Activated CD8-positive, alpha-beta memory T cell treated with anti-CD3 and anti-CD28 coated beads for 36 hours (primary cell): ENCODE measurements around the gene NOL4L. TPM values are rescaled to one million over a fixed set of nuclear protein-coding genes. Genes with fewer than 3 reads are reported as not detected.

ENCODE experiments used
- CTCF ChIA-PET: fragments of 350-600 bp; sonication (Branson Sonifier 250); formaldehyde crosslinking; loops from one replicate; lab custom pipeline; 2021; ENCODE audit warnings: antibody characterized with exemption; lab: Charles Lee
- POLR2A ChIA-PET: fragments of 350-600 bp; sonication (Branson Sonifier 250); formaldehyde crosslinking; loops from one replicate; lab custom pipeline; 2021; ENCODE audit warnings: antibody characterized with exemption; lab: Charles Lee
- total RNA-seq, 2 experiments: library from RNA; stranded (reverse); gene quantifications; one replicate each; pipeline ENCODE4 v1.2.3, GENCODE V29; 2021

NOL4L gene
- total RNA-seq, 2 experiments from 2014 or later = 9.9 to 10.9 TPM

DNA sequence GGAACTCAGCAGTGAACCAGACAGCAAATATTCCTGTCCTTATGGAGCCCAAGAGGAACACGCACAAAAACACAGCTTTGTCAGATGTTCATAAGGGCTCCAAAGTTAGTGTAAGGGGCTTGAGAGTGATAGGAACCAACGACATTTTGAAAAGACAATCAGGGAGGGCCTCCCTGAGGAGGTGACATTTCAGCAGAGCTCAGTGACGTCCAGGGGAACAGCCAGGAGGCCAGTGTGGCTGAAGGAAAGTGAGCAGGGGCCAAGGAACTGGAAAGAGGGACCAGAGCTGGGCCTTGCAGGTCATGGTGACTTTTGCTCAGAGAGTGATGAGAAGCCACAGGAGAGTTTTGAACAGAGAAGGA lies 16.1 kb downstream of the NOL4L start:
- ChIA-PET CTCF (interaction anchor here (1.0 kb wide), 1 partner anchor 22 kb away, joined by 3 read pairs; no protein-coding TSS in a partner anchor), POLR2A (no interaction called here)

DNA sequence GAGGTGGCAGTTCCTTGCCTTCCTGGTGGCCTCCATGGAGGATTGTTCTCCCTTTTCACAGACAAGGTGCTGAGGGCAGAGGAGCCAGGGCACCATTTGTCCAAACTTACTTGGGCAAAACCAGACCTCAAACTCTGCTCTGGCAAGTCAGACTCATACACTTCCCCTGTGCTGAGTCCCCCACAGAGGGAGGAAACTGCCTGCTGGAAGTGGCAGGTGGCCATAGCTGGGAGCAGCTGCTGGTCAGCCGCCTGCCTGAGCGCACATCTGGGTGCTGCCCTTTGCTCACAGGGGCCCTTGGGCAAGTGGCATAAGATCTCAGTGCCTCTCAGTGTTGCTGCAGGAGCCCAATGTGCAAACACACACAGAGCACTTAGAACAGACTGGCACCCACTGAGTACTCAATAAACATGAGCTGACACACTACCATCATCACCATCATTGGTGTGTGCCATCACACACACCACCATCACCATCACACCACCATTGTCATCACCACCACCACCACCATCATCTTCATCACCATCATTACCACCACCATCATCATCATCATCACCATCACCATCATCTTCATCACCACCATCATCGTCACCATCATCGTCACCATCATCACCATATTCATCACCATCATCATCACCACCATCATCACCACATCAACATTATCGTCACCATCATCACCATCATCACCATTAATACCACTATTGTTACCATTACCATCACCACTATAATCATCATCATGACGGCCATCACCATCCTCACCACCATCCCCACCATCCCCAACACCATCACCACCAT lies 17.6 kb downstream of the NOL4L start:
- CTCF ChIA-PET = no interaction called here

DNA sequence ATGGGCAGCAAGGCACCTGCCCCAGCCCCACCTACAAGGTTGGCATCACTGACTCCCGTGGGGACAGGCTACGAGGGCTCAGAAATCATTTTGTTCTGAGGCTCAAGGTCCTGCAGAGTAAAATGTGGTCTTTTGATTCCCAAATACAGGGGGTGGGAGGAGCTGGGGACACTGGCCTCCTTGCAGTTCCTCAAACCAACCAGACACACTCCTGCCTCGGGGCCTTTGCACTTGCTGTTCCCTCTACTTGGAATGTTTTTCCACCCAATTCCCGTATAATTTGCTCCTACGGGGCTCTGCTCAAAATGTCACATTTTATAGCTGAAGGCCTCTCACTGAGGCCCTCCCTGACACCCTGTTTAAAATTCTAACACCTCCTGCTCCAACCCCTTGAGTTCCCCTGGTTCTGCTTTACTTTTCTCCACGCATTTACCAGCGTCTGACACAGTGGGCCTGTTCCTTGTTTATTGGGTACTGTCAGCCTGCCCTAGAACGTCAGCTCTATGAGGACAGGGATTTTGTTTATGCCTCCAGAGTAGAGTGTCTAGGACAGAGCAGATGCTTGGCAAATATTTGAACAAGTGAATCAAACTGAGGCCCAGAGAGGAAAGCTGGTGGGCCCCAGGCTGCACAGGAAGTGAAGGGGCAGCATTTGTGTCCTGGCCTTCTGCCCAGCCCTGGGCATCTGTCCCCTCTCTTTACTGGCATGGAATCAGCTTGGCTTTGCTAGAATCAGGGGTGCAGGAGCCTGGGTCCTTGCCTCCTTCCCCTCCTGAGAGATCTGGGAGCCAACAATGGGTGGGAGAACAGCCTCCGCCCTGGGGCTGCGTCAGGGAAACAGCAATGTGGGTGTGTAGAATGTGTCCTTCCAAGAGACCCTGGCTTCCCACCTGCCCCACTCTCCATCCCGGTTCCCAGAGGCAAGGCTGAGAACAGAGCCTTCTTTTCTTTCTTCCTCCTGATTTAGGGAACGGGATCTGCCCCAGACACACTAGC lies 18.5 kb downstream of the NOL4L start:
- POLR2A ChIA-PET = no interaction called here
- CTCF ChIA-PET = interaction anchor here (0.6 kb wide), 1 partner anchor 160 kb away, joined by 3 read pairs; no protein-coding TSS in a partner anchor

More for the DNA sequence above, 17.6 kb downstream of the NOL4L start:
- POLR2A ChIA-PET = no interaction called here

DNA sequence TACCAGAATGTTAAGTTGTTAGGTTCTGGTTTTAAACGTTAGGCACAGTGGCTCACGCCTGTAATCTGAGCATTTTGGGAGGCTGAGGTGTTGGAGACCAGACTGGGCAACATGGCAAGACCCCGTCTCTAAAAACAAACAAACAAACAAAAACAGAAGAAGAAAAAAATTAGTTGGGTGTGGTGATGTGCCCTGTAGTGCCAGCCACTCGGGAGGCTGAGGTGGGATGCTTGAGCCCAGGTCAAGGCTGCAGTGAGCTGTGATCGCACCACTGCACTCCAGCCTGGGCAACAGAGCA lies 19.4 kb downstream of the NOL4L start:
- ChIA-PET CTCF (no interaction called here), POLR2A (interaction anchor here (0.7 kb wide), 2 partner anchors 11 to 19 kb away, joined by 3 to 4 read pairs; no protein-coding TSS in a partner anchor)

DNA sequence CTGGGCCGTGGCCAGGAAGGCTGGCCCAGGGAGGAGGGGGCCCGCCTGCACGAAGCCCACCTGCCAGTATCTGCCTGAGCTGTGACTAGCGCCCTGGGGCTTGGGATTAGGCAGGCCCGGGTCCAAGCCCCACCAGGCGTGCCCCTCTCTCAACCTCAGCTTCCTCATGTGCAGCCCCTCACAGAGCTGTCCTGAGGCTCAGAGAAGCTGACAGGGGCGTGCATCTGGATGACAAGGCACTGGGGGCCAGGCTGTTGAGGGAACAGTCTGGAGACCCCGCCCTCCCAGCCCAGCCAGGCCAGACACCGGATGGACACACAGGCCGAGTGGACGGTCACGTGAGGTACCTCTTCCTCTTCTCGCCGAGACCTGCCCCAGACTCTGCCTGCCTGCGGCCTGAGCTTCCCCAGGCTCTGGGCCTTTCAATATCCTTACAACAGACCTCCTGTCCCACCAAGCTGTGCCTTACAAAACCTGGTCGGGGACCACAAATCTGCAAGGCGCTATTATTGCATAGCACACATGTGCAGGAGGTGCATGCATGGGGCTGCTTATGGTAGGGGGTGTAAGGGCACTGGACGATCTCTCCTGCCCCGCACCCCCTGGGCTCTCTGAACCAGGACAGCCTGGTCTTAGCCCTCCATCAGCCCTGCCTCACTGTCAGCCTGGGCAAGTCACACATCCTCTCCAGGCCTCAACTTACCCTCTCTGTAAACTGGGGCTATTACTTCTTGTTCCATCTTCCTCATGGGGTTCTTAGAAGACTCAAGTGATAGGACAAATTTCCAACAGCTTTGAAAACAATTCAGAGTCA lies 20.0 kb downstream of the NOL4L start:
- CTCF ChIA-PET = interaction anchor here (0.9 to 1.0 kb wide), 2 partner anchors 20 to 30 kb away, joined by 3 read pairs; no protein-coding TSS in a partner anchor

DNA sequence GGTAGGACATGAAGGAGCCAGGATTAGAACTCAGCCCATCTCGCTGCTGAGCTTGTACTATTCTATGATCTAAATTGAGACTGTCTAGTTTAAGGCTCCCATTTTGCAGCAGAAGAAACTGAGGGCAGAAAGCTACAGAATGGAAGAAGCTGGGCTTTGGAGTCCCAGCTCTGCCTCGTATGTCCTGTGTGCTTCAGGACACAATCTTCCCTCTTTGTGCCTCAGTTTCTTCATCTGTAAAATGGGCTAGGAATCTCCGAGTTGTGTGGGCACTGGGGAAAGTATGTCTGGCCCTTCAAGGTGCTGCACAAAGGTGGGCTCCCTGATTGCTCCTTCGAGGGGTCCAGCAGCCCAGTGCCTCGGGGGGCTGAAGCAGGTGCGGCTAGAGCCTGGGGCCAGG lies 20.7 kb downstream of the NOL4L start:
- ChIA-PET CTCF (interaction anchor here (0.9 to 1.0 kb wide), 2 partner anchors 19 to 30 kb away, joined by 3 read pairs; no protein-coding TSS in a partner anchor), POLR2A (no interaction called here)

More for the DNA sequence above, 20.0 kb downstream of the NOL4L start:
- POLR2A ChIA-PET = interaction anchor here (0.7 kb wide), 2 partner anchors 12 to 19 kb away, joined by 3 to 4 read pairs; no protein-coding TSS in a partner anchor

DNA sequence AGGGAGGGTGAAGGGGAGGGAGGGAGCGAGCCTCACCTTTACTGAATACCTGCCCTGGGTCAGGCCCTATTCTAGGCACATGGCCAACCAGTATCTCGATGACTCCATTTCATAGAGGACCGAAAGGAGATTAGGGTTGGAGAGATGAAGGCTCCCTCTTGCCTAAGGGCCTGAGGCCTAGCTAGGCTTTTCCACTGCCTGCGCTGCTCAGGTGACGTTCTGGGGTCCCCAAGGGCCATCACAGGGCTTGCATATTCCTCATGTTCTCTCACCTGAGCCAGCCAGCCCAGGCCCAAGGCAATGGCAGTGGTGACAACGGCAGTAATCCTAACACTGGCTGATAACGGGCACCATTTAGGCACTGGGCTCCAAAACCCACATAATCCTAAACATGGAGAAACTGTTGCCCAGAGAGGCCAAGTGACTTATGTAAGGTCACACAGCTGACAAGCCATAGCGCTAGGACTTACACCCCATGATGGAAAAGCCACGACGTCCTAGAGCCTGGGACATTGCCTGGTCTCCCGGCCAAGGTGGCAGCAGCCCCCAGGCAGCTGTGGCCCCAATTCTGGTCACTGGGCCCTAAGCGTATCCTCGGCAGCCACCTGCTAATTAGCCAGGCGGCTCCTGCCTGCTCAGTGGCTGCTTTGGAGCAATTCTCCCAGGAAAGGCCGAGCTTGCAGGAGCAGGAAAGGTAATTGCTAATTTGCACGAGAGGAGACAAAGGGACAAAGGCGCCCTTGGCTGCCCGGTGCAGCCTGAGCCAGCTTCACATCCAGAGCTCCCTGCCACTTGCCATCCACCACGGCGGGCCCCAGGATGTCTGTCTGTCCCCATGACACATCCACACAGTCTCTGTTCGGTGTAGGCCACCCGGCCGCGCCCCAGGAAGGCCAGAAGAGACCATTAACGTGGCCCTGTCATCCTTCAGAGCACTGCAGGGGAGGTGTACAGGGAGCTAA lies 21.5 kb downstream of the NOL4L start:
- ChIA-PET CTCF (interaction anchor here (1.0 kb wide), 1 partner anchor 18 kb away, joined by 3 read pairs; no protein-coding TSS in a partner anchor), POLR2A (no interaction called here)

DNA sequence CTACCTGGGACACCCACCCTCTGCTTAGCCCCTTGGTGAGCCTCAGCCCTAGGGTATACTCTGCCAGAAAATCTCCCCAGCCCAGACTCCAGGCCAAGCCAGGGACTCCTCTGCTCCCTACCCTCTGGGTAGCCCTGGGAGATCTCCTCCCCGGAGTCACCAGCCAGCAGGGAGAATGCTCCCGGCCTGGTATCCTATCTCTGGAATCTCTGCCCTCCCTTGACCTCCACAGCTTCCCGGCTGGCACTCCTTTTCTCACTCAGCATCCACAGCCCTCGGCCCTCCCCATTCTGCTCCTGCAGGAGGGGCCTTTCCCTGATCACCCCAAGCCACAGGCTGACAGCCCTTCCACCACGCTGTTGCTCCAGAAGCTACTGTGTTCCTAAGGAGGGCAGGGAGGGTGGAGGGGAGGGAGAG lies 22.6 kb downstream of the NOL4L start:
- POLR2A ChIA-PET = no interaction called here
- CTCF ChIA-PET = no interaction called here

DNA sequence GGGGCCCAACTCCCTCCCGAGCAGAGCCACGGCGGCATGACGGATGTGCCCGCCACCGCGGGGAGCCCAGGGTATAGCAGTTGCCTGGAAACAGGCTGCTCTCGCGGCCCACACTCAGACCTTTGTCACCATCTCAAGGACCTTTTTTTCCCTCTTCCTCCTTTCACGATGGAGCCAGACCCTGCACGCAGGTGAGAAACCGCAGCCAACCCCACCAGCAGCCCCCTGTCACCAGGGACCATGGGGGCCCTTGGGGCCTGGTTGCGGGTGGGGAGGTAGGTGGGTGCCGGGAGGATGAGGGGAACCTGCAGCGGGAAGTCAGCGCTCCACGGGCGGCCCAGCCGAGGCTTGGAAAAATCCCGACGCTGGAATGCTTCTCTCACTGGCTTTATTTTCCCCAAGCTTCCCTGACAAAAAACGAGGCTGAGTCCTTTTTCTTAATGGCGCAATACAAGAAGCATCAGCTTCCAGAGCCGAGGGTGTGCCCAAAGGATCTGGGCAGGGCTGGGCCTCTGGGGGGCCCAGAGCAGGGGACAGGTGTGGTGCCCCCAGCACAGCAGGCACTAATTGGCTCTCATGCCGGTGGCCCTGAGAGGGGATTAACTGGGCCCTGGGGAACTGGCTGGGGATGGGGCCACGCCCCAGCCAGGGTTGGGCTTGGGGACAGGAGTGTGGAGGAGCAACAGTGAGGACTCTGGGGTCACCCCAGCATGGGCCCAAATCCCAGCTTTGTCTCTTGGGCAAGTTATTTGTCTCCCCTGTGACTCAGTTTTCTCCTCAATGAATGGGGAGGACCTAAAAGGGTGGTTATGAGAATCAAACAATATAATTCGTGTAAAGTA lies 23.9 kb downstream of the NOL4L start:
- POLR2A ChIA-PET = no interaction called here
- CTCF ChIA-PET = no interaction called here

DNA sequence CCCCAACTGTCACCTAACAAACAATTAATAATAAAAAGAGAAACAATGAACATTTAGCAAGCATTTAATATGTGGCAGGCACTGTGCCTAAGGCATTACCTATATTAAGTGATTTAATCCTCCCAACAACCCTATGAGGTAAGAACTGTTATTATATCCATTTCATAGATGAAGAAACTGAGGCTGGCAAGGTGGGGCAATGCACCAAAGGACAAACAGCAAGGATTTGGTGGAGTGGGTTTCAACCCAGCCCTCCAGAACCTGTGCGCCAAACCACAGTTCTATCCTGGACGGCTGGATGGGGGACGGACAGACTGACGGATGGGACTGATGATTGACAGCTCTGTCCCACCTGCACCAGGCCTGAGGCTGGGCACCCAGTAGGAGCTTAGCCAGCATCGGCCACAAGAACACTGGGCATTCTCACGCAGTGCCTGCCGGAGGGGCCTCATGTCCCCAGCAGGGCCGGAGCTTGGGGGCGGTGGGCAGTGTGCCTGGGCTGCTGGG lies 24.6 kb downstream of the NOL4L start:
- ChIA-PET CTCF (interaction anchor here (1.1 kb wide), 1 partner anchor 18 kb away, joined by 3 read pairs; no protein-coding TSS in a partner anchor), POLR2A (no interaction called here)

DNA sequence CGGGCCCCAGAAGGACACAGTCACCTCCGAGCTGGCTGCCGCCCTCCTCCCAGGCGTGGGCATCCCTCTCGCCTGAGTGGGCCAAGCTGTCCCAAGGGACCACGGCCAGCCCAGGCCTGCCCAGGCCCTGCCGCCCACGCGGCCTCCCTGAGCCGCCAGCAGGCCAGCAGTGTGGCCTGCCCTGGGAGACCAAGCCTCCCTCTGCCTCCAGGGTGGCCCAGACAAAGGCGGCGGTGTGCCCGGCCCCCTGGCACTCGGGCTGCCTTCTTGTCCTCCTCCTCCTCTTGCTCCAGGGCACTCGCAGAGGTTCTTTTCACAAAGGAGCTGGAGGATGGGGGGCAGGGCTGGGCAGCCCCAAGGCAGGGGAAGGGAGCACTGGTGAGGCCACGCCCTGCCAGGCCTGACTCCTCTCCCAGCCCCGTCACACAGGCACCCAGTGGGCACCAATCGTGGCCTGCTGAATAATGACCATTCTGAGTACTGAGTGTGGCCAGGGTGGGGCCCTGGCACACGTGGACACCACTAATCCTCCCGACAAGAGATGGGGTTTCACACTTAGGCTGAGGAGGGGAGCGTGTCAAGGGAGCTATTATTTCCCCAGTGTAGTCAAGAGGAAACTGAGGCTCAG lies 25.3 kb downstream of the NOL4L start:
- ChIA-PET POLR2A (no interaction called here), CTCF (interaction anchor here (1.1 to 1.2 kb wide), 2 partner anchors 19 to 37 kb away, joined by 3 read pairs; no protein-coding TSS in a partner anchor)

DNA sequence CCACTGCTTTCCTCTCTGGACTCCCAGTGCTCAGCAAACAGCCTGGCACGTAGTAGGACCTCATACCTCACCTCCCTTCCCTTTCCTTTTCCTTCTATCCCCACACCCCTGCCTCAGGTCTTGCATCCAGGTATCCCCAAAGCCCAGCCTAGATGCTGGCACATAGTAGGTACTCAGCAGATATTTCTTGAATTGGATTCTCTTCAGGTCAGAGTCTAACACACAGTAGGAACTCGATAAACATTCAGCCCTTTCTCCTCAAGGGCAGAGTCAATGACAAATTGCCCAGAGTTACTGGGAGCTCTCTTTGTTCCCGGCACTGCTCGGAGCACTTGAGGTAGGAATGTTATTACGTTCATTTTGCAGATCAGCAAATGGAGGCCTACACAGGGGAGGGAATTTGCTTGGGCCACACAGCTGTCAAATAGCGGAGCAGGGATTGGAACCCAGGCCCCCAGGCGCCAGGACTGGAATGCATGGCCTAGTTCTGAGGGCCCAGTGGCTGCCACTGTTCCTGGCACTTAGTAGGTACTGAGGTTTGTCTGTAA lies 25.9 kb downstream of the NOL4L start:
- CTCF ChIA-PET = interaction anchor here (1.1 to 1.2 kb wide), 2 partner anchors 19 to 36 kb away, joined by 3 read pairs; no protein-coding TSS in a partner anchor
- POLR2A ChIA-PET = no interaction called here

DNA sequence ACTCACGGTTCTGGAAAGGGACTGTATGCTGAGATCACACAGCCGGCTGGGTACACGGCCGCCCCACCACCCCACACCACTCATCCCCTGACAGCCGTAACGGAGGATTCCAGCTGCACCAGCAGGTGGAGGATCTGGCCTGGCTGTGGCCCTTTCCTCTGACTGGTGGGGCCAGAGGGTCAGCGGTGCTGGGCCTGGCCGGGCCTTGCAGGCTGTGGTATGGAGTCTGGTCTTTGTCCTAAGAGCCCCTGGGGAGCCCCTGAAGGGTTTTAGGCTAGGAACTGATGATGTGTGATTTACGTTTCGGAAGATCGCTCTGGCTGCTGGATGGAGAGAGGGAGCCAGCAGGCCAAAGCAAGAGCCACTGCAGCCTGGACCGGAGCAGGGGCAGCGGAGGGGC lies 26.6 kb downstream of the NOL4L start:
- POLR2A ChIA-PET = no interaction called here
- CTCF ChIA-PET = interaction anchor here (0.6 kb wide), 1 partner anchor 62 kb away, joined by 3 read pairs; no protein-coding TSS in a partner anchor

DNA sequence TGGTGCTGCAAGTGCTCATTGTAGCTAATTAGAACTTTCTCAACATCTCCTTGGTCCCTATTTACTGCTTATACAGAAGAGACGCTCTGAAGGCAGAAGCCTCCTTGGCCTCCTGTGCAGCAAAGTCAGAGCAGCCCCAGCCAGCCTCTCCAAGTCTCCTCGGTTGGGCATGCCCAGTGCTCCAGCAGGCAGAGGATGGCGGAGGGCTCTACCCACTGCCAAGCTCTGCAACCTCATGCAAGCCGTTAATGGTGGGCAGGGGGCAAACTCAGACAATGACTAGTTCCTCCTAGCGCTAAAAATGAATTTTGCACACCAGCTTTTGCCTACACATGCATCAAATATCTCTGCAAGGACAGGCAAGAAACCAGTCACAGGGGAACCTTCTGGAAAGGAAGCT lies 27.8 kb downstream of the NOL4L start:
- CTCF ChIA-PET = interaction anchor here (1.5 kb wide), 1 partner anchor 10 kb away, joined by 3 read pairs; no protein-coding TSS in a partner anchor
- POLR2A ChIA-PET = interaction anchor here (0.6 kb wide), 1 partner anchor 27 kb away, joined by 3 read pairs; the partner anchor contains the start of gene NOL4L

DNA sequence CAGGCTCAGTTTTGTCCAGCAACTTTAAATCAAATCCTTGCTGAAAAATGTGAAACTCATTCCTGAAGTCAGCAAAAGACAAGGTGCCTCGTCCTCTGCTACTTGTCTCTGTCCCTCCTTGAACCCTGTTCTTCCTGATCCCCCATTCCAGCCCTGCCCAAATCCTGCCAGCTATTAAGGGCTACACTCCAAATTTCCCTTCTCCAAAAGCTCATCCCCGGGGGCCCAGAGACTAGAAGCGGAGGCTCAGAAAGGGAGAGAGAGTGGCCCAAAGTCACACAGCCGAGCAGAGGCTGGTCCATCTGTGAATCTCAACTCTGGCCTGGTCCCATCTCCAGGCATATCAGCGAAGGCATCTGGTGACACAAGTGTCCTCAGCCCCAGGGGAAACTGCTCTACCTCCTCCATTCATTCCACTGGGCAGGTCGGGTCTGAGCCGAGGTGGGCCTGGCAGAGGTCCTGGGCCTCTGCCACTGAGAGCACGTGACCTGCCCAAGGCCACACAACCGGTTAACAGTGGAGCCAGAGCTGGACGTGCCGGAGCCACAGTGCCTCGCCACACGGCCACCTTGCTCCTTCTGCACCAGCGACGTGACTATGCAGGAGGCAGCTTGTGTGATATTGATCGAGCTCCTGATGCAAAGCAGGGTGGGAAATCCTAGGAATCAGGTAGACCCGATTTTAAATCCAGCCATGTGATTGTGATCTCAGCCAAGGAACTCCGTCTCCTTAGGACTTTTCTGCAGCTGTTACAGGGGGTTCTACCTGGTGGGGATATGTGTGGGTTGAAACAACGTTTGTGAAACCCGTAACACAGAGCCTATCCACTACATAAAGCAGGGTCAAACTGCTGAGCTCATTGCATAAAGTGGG lies 28.6 kb downstream of the NOL4L start:
- ChIA-PET POLR2A (no interaction called here), CTCF (interaction anchor here (0.7 to 1.7 kb wide), 4 partner anchors 9 to 943 kb away, joined by 3 to 5 read pairs (median 5); no protein-coding TSS in a partner anchor)
